ENCODE measurements around the gene BAZ1B. TPM values are rescaled to one million over a fixed set of nuclear protein-coding genes. Genes with fewer than 3 reads are reported as not detected.

Gene BAZ1B
- total RNA-seq, 1 experiment from 2014 or later: 107 TPM

DNA sequence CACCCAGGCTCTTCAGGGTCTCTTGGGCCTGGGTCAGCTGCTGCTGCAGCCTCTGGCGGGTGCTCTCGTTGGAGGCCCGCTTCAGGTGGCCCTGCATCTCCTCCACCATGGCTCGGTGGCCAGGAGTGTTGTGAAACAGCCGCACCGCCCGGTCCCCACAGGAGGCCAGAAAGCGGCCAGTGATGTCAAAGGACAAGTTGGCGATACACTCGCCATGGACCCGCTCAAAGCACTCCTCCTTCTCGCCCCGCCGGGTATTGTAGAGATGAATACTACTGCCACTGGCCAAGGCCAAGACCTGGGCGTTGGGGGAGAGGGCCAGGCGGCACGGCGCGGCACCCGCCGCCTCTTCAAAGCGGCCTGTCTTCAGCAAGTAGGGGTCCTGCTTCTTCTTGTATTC, 48.4 kb upstream of the BAZ1B start:
- CTCF ChIA-PET: no interaction called here
- DNase-seq (ENCODE audit: low read depth, low spot score): no peak
- BruUV-seq (replicated peaks): no TSS peak
- no peak overlapping the region for H3K4me3 ChIP-seq (ENCODE audit: low read depth in 2 of 2, low read length in 2 of 2)
- H3K27ac ChIP-seq (ENCODE audit: low read length): no peak overlapping the region
- POLR2A ChIA-PET: no interaction called here
- in situ Hi-C loops (cut with HindIII; ENCODE audit: low pct_unique_long_range_greater_than_20kb, low sequenced_read_pairs): no loop called here
- no peaks in the 10 kb centered on the region for H3K27me3 ChIP-seq (ENCODE audit: control insufficient read depth, insufficient read depth, low read length)
- H3K36me3 ChIP-seq (ENCODE audit: control insufficient read depth, insufficient read depth, low read length): no peaks in the 10 kb centered on the region; the same call in none of the 2 replicates
- H3K9me3 ChIP-seq (ENCODE audit: control insufficient read depth, insufficient read depth, low read depth, low read length): no peaks in the 10 kb centered on the region
- TF ChIP-seq, protein P1, sequence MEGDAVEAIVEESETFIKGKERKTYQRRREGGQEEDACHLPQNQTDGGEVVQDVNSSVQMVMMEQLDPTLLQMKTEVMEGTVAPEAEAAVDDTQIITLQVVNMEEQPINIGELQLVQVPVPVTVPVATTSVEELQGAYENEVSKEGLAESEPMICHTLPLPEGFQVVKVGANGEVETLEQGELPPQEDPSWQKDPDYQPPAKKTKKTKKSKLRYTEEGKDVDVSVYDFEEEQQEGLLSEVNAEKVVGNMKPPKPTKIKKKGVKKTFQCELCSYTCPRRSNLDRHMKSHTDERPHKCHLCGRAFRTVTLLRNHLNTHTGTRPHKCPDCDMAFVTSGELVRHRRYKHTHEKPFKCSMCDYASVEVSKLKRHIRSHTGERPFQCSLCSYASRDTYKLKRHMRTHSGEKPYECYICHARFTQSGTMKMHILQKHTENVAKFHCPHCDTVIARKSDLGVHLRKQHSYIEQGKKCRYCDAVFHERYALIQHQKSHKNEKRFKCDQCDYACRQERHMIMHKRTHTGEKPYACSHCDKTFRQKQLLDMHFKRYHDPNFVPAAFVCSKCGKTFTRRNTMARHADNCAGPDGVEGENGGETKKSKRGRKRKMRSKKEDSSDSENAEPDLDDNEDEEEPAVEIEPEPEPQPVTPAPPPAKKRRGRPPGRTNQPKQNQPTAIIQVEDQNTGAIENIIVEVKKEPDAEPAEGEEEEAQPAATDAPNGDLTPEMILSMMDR (IDR thresholded peaks at IDR 0.05): no peak
- TF ChIP-seq, protein P2, sequence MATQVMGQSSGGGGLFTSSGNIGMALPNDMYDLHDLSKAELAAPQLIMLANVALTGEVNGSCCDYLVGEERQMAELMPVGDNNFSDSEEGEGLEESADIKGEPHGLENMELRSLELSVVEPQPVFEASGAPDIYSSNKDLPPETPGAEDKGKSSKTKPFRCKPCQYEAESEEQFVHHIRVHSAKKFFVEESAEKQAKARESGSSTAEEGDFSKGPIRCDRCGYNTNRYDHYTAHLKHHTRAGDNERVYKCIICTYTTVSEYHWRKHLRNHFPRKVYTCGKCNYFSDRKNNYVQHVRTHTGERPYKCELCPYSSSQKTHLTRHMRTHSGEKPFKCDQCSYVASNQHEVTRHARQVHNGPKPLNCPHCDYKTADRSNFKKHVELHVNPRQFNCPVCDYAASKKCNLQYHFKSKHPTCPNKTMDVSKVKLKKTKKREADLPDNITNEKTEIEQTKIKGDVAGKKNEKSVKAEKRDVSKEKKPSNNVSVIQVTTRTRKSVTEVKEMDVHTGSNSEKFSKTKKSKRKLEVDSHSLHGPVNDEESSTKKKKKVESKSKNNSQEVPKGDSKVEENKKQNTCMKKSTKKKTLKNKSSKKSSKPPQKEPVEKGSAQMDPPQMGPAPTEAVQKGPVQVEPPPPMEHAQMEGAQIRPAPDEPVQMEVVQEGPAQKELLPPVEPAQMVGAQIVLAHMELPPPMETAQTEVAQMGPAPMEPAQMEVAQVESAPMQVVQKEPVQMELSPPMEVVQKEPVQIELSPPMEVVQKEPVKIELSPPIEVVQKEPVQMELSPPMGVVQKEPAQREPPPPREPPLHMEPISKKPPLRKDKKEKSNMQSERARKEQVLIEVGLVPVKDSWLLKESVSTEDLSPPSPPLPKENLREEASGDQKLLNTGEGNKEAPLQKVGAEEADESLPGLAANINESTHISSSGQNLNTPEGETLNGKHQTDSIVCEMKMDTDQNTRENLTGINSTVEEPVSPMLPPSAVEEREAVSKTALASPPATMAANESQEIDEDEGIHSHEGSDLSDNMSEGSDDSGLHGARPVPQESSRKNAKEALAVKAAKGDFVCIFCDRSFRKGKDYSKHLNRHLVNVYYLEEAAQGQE (IDR thresholded peaks at IDR 0.05; ENCODE audit: insufficient read depth in 1 of 2, low read depth in 2 of 2, low read length in 1 of 2): no peak
- TF ChIP-seq POLR2AphosphoS5 (IDR thresholded peaks at IDR 0.05; ENCODE audit: low read depth, low read length) (no peak), SIN3A (IDR thresholded peaks at IDR 0.05; ENCODE audit: borderline replicate concordance, insufficient read depth, low read depth, low read length) (no peak), TCF7L2 (IDR thresholded peaks at IDR 0.05; ENCODE audit: low read depth, low read length) (no peak)
- intact Hi-C loops (cut with micrococcal nuclease; ENCODE audit: unreplicated experiment): no loop called here
- no peak for ATAC-seq
- H3K4me1 ChIP-seq (ENCODE audit: control insufficient read depth, insufficient read depth, low read length): no peaks in the 10 kb centered on the region

DNA sequence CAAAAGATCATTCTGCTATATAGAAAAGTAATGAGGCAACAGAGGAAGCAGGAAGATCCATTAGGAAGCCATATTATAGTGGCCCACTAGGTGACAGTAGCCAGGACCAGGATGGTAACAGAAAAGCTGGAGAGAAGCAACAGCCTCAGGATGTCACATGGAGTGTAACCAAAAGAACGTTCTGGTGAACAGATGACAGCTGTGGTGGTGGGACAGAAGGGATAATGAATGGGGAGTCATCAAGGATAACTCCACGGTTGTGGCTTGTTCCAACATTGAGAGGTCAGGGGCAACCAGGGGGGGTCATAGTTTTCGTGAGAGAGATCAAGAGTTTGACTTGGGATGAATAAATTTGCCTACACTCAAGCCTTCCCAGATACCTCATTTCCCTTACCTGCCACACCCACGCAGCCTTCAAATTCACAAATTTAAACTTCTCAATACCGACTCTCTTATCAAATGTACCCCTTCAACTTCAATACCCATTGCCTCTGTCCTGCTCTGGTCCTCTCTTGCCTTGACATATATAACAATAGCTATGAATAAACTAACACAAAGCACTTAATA, 47.0 kb upstream of the BAZ1B start:
- POLR2A ChIA-PET: interaction anchor here (0.5 to 0.6 kb wide), 2 partner anchors 9 to 46 kb away, joined by 3 read pairs; partner anchors contain the start of gene TBL2
- intact Hi-C loops (cut with micrococcal nuclease; ENCODE audit: unreplicated experiment): no loop called here
- no peaks in the 10 kb centered on the region for H3K27me3 ChIP-seq (ENCODE audit: control insufficient read depth, insufficient read depth, low read length)

More for the DNA sequence above, 47.0 kb upstream of the BAZ1B start:
- Histone ChIP-seq H3K4me3 (ENCODE audit: low read depth in 2 of 2, low read length in 2 of 2) (no peak overlapping the region), H3K36me3 (ENCODE audit: control insufficient read depth, insufficient read depth, low read length) (no peaks in the 10 kb centered on the region; the same call in none of the 2 replicates), H3K27ac (ENCODE audit: low read length) (no peak overlapping the region), H3K4me1 (ENCODE audit: control insufficient read depth, insufficient read depth, low read length) (no peaks in the 10 kb centered on the region), H3K9me3 (ENCODE audit: control insufficient read depth, insufficient read depth, low read depth, low read length) (no peaks in the 10 kb centered on the region)
- TF ChIP-seq, protein P1 (IDR thresholded peaks at IDR 0.05): no peak
- TF ChIP-seq POLR2AphosphoS5 (IDR thresholded peaks at IDR 0.05; ENCODE audit: low read depth, low read length): peak; percentile 43; the same call in 1 of the 2 replicates
- CTCF ChIA-PET: no interaction called here
- BruUV-seq (replicated peaks): no TSS peak
- DNase-seq (ENCODE audit: low read depth, low spot score) (no peak), ATAC-seq (no peak)
- in situ Hi-C loops (cut with HindIII; ENCODE audit: low pct_unique_long_range_greater_than_20kb, low sequenced_read_pairs): no loop called here
